GM12892 (cell line): ENCODE results near the gene COL5A1.

Experiments used
- POLR2A ChIP-seq: IDR thresholded peaks from 2 replicates; pipeline ENCODE4 v1.6.1; 2011; ENCODE audit warnings: low read depth, low read length, control low read depth
- POLR2AphosphoS5 ChIP-seq: IDR thresholded peaks from 2 replicates; pipeline ENCODE4 v1.6.1; 2011; ENCODE audit warnings: low read depth, low read length, control low read depth
- TAF1 ChIP-seq: IDR thresholded peaks from 2 replicates; pipeline ENCODE4 v1.6.1; 2011; ENCODE audit warnings: low read depth, mild to moderate bottlenecking, control low read depth, low read length, borderline replicate concordance

- TF ChIP-seq TAF1 (no peak), POLR2A (no peak), POLR2AphosphoS5 (no peak)
Observed at GRCh38 chr9:134766587-134766986, 125.0 kb downstream of the COL5A1 start.
